Measurements from ENCODE around the gene MYO3B. TPM values are rescaled to one million over a fixed set of nuclear protein-coding genes. Genes with fewer than 3 reads are reported as not detected.

Gene MYO3B
- total RNA-seq, 1 donor = 0.09 TPM

DNA sequence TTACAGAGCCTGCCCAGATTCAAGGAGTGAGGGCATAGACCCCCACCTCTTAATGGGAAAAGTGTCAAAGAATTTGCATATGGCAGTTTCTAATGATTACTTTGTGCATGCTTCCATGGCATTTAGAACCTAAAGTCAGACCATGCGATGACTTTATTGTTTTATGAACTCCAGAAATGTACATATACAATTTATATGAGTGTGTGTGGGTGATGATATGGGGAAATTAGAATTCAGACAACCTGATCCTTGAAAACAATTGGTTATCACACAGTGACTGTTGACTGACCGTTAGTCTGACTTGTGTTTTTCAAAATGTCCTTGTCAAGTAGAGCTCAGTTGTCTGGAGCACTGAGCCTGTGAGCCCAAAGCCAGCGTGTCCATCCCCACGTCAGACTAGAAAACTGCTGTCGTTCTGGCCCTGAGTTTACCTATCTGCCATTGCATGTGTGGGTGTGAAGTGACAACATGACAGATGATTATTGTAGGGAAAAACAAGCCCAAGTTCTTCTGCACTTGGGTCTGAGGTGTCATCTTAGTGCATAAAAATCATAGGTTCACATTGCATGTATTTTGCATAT, 128.4 kb downstream of the MYO3B start:
- H3K4me3 ChIP-seq (ENCODE audit: low read depth, low read length) = no peak overlapping the region
- no peak for DNase-seq (ENCODE audit: low read depth)
- no peak for TF ChIP-seq CTCF (IDR thresholded peaks at IDR 0.05; ENCODE audit: insufficient read depth, low read length)

DNA sequence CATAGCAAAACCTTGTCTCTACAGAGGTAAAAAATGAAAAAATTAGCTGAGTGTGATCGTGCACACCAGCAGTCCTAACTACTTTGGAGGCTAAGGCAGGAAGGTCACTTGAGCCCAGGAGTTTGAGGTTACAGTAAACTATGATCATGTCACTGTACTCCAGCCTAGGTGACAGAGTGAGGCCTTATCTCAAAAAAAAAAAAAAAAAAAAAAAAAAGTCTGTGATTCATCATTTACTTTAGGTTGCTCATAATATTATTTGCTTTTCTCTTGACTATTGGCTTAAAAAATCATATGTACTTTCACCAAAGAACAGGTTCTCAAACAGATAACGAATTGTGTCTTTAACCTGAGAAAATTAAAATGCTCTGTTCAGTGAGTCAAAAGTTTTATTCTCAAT, 129.1 kb downstream of the MYO3B start:
- H3K4me3 ChIP-seq (ENCODE audit: low read depth, low read length) = no peak overlapping the region
- DNase-seq (ENCODE audit: low read depth) = no peak
- no peak for TF ChIP-seq CTCF (IDR thresholded peaks at IDR 0.05; ENCODE audit: insufficient read depth, low read length)

DNA sequence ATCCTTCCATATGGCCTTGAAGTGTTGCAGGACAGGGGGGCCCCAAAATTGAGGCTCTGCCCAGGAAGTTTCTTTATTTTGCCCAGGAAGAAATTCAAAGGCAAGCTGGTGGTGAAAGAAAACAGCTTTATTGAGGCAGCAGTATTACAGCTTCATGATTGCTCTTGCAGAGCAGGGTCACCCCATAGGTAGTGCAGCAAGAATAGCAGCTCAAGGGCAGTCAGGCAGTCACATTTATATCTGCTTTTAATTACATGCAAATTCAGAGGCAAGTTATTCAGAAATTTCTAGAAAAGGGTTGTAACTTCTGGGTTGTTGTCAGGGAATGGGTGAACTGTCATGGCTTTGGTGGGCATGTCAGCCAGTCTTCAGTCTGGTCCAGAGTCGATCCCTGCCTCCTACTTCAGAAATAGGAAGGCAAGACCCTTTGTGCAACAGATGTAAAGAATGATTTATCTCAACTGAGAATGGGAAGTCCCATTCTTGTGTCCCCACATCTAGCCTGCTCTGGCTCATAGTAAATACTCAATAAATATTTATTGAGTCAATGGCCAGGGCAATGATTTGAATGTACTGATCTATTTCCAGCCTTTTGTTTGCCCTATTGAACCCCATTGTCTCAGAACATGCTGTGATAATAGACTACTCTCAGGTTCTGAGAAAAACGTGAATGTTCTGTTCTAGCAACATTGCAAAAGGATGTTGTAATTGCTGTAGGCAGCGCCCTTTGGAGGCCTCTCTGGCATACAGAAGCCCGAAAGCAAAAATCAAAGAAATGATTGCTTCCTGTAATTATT, 129.8 kb downstream of the MYO3B start:
- no peak for DNase-seq (ENCODE audit: low read depth)
- TF ChIP-seq CTCF (IDR thresholded peaks at IDR 0.05; ENCODE audit: insufficient read depth, low read length) = no peak
- no peak overlapping the region for H3K4me3 ChIP-seq (ENCODE audit: low read depth, low read length)

GRCh38 chr2:170310876-170311502, 133.0 kb downstream of the MYO3B start:
- no peak for DNase-seq (ENCODE audit: low read depth)
- TF ChIP-seq CTCF (IDR thresholded peaks at IDR 0.05; ENCODE audit: insufficient read depth, low read length) = no peak
- no peak overlapping the region for H3K4me3 ChIP-seq (ENCODE audit: low read depth, low read length)

DNA sequence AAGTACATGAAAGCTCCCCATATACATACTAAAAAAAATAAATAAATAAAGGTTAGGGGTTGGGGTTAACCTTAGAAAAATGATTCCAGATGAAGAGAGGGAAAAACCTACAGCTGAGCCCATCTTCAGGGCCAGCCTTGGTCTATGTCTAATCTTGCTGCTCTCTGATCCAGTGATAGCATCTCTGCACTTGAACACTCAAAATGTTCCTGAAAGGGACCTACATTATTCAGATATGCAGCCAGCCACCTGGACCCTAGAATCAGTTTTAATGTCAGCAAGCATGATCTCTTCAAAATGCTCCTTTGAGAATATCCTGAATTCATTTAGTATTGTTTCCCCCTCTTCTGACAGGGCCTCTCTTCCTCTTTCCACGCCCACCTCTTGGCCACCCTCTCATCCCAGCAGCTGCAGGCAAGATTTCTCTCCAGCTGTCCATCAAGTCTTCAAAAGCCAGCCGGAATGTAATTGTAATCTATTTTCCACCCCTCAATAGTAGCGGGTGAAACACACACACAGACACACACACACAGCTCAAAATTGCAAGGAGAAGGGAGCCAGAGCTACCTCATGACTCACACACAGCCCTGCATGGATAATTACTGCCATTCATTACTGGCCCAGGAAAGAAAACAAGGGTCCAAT, 135.5 kb downstream of the MYO3B start:
- DNase-seq (ENCODE audit: low read depth) = no peak
- TF ChIP-seq CTCF (IDR thresholded peaks at IDR 0.05; ENCODE audit: insufficient read depth, low read length) = no peak
- H3K4me3 ChIP-seq (ENCODE audit: low read depth, low read length) = no peak overlapping the region

DNA sequence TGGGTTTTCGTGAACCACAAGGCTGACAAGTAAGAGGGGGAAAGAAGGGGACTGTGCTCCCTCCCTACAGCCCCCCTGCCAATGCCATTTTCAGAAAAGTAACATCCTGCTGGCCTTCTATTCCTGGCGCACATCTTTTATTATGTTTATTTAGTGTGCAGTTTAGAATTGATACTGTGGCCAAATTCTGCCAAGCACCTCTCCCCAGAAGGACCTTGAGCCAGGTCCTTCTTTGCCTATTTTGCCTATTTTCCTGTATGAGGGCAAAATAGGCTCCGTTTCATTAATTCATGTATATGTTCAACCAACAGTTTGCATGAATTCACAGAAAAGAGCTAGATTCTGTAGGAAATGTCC, 136.0 kb downstream of the MYO3B start:
- no peak for DNase-seq (ENCODE audit: low read depth)
- no peak for TF ChIP-seq CTCF (IDR thresholded peaks at IDR 0.05; ENCODE audit: insufficient read depth, low read length)
- H3K4me3 ChIP-seq (ENCODE audit: low read depth, low read length) = no peak overlapping the region

Data from fibroblast of the aortic adventitia (primary cell).